ENCODE data around the gene ZNF2.

- no peak for TF ChIP-seq SUZ12 (IDR thresholded peaks at IDR 0.05; ENCODE audit: extremely low read depth, insufficient read depth, insufficient read length)
- TF ChIP-seq ZNF274 (IDR thresholded peaks at IDR 0.05; ENCODE audit: low read depth, low read length): no peak
- TF ChIP-seq YY1 (IDR thresholded peaks at IDR 0.05; ENCODE audit: insufficient read depth, insufficient read length): no peak
Measured at GRCh38 chr2:95185973-95186372, 20.4 kb downstream of the ZNF2 start.

Data from NT2/D1 (cell line).